GM04504 (cell line): ENCODE measurements around the gene CCT7.

Experiments used
- DNase-seq: peaks from one replicate; pipeline ENCODE4 v3.0.0-alpha.2; 2012; ENCODE audit warnings: low read depth

The CCT7 gene

GRCh38 chr2:73268830-73269685, 35.0 kb downstream of the CCT7 start:
- DNase-seq, result no peak

GRCh38 chr2:73269686-73270465, 35.8 kb downstream of the CCT7 start:
- DNase-seq, result no peak

GRCh38 chr2:73272270-73272669, 38.2 kb downstream of the CCT7 start:
- no peak for DNase-seq

- DNase-seq, result no peak
Measured at GRCh38 chr2:73279852-73280251, 45.7 kb downstream of the CCT7 start.

GRCh38 chr2:73281244-73281643, 47.1 kb downstream of the CCT7 start:
- no peak for DNase-seq

GRCh38 chr2:73282924-73283544, 48.9 kb downstream of the CCT7 start:
- DNase-seq, result no peak

GRCh38 chr2:73283545-73284295, 49.6 kb downstream of the CCT7 start:
- no peak for DNase-seq

GRCh38 chr2:73284296-73285158, 50.4 kb downstream of the CCT7 start, which contains the start of gene FBXO41:
Gene FBXO41 (minus strand): TSS chr2:73284478. CDS start chr2:73269630, 14,848 bp downstream.
- DNase-seq, result no peak

GRCh38 chr2:73285159-73285739, 51.1 kb downstream of the CCT7 start:
- no peak for DNase-seq

- no peak for DNase-seq
Measured at GRCh38 chr2:73286134-73286655, 52.1 kb downstream of the CCT7 start.

GRCh38 chr2:73289304-73289703, 55.2 kb downstream of the CCT7 start:
- no peak for DNase-seq

- DNase-seq, result no peak
Measured at GRCh38 chr2:73290049-73290839, 56.1 kb downstream of the CCT7 start.

GRCh38 chr2:73291093-73291460, 57.0 kb downstream of the CCT7 start:
- no peak for DNase-seq

GRCh38 chr2:73291461-73292315, 57.6 kb downstream of the CCT7 start:
- DNase-seq, result no peak

GRCh38 chr2:73292316-73292905, 58.3 kb downstream of the CCT7 start:
- DNase-seq, result no peak

- DNase-seq, result no peak
Measured at GRCh38 chr2:73292906-73293533, 58.9 kb downstream of the CCT7 start.

GRCh38 chr2:73293534-73294171, 59.5 kb downstream of the CCT7 start, which contains the start of gene EGR4:
Gene EGR4 (minus strand): TSS chr2:73293548. CDS start chr2:73293317, 231 bp downstream.
- no peak for DNase-seq
